Hepatocyte (in vitro differentiated cells): ENCODE results near the gene EFL1. TPM values are rescaled to one million over a fixed set of nuclear protein-coding genes. Genes with fewer than 3 reads are reported as not detected.

Source experiments
- DNase-seq: peaks from one replicate; pipeline ENCODE4 v3.0.0-alpha.2; 2016; ENCODE audit warnings: low spot score
- H2AFZ ChIP-seq: fragments of 200-600 bp; sonication (generic); 2 replicates; pipeline ENCODE4 v1.6.0; 2016; ENCODE audit warnings: antibody characterized with exemption, mild to moderate bottlenecking
- H3K27ac ChIP-seq: fragments of 200-600 bp; sonication (generic); 2 replicates; pipeline ENCODE4 v1.5.1; 2016; ENCODE audit warnings: mild to moderate bottlenecking
- H3K27me3 ChIP-seq: fragments of 200-600 bp; sonication (generic); 2 replicates; pipeline ENCODE4 v1.6.1; 2016
- H3K36me3 ChIP-seq: fragments of 200-600 bp; sonication (generic); replicated peaks from 2 replicates; pipeline ENCODE4 v1.5.1; 2016; ENCODE audit warnings: low read depth; ENCODE audit not compliant: insufficient read depth
- H3K4me1 ChIP-seq: fragments of 200-600 bp; sonication (generic); 2 replicates; pipeline ENCODE4 v1.5.1; 2016; ENCODE audit warnings: mild to moderate bottlenecking, moderate library complexity; ENCODE audit not compliant: insufficient read depth
- H3K4me2 ChIP-seq: fragments of 200-600 bp; sonication (generic); 2 replicates; pipeline ENCODE4 v1.6.0; 2016
- H3K4me3 ChIP-seq: fragments of 200-600 bp; sonication (generic); 2 replicates; pipeline ENCODE4 v1.5.1; 2016; ENCODE audit warnings: mild to moderate bottlenecking
- H3K79me2 ChIP-seq: fragments of 200-600 bp; sonication (generic); 2 replicates; pipeline ENCODE4 v1.6.0; 2017; ENCODE audit warnings: mild to moderate bottlenecking
- H3K9me2 ChIP-seq: fragments of 200-600 bp; sonication (generic); replicated peaks from 2 replicates; pipeline ENCODE4 v1.6.0; 2017; ENCODE audit warnings: mild to moderate bottlenecking; ENCODE audit not compliant: insufficient read depth
- H3K9me3 ChIP-seq: fragments of 200-600 bp; sonication (generic); 2 replicates; pipeline ENCODE4 v1.5.1; 2016; ENCODE audit warnings: low read depth, mild to moderate bottlenecking
- H4K20me1 ChIP-seq: fragments of 200-600 bp; sonication (generic); 2 replicates; pipeline ENCODE4 v1.6.0; 2016; ENCODE audit warnings: mild to moderate bottlenecking; ENCODE audit not compliant: insufficient read depth, poor library complexity, severe bottlenecking
- CTCF ChIP-seq: fragments of 200-600 bp; sonication (generic); IDR thresholded peaks from 2 replicates; pipeline ENCODE4 v1.5.1; 2016; ENCODE audit warnings: antibody characterized with exemption, mild to moderate bottlenecking; ENCODE audit not compliant: poor library complexity
- EZH2 ChIP-seq: fragments of 200-600 bp; sonication (generic); IDR thresholded peaks from 2 replicates; pipeline ENCODE4 v1.6.1; 2016; ENCODE audit warnings: antibody characterized with exemption, mild to moderate bottlenecking, borderline replicate concordance
- EZH2phosphoT487 ChIP-seq: fragments of 200-600 bp; sonication (generic); IDR thresholded peaks from one replicate; pipeline ENCODE4 v1.6.1; 2018; ENCODE audit warnings: antibody characterized with exemption, mild to moderate bottlenecking, low read depth, moderate library complexity; ENCODE audit not compliant: unreplicated experiment, severe bottlenecking
- WGBS: methylation state at CpG from one replicate; pipeline ENCODE4 v1.1.6; 2016; ENCODE audit warnings: low lambda C conversion rate; ENCODE audit errors: missing lambda C conversion rate; 5-methylcytosine and 5-hydroxymethylcytosine counted together
- polyA plus RNA-seq: library from polyadenylated mRNA; unstranded; fragments of >200 nt; fragmentation: Nextera tagmentation; extraction: Ambion mirVana; gene quantifications from 2 replicates; pipeline ENCODE4 v1.2.1, GENCODE V29; 2016
- total RNA-seq: library from RNA; depleted of rRNA; stranded (reverse); fragments of >200 nt; gene quantifications from 2 replicates; pipeline ENCODE4 v1.2.3, GENCODE V29; 2014

The EFL1 gene
- total and polyA plus RNA-seq, 2 experiments from 2014 or later, result 11.6 to 19.0 TPM

- WGBS, result 97% methylated on average over 44 of the region's 44 CpGs
- no peak for DNase-seq
- Histone ChIP-seq H3K27ac (no peak overlapping the region), H3K4me1 (no peaks in the 10 kb centered on the region), H2AFZ (no peak overlapping the region), H3K4me3 (no peak overlapping the region), H3K4me2 (no peak overlapping the region), H3K27me3 (no peaks in the 10 kb centered on the region), H3K9me3 (no peaks in the 10 kb centered on the region), H4K20me1 (no peaks in the 10 kb centered on the region), H3K36me3 (no peaks in the 10 kb centered on the region), H3K79me2 (no peaks in the 10 kb centered on the region), H3K9me2 (no peaks in the 10 kb centered on the region)
- no peak for TF ChIP-seq EZH2phosphoT487
Observed at GRCh38 chr15:82298520-82298919, 36.0 kb upstream of the EFL1 start.

GRCh38 chr15:82298032-82298431 is 35.5 kb upstream of the EFL1 start:
- Histone ChIP-seq H2AFZ (no peak overlapping the region), H4K20me1 (no peaks in the 10 kb centered on the region), H3K79me2 (no peaks in the 10 kb centered on the region), H3K4me1 (no peaks in the 10 kb centered on the region), H3K36me3 (no peaks in the 10 kb centered on the region), H3K9me2 (no peaks in the 10 kb centered on the region), H3K4me3 (no peak overlapping the region), H3K27ac (no peak overlapping the region), H3K27me3 (no peaks in the 10 kb centered on the region), H3K9me3 (no peaks in the 10 kb centered on the region), H3K4me2 (no peak overlapping the region)
- WGBS, result 98% methylated on average over 13 of the region's 13 CpGs
- no peak for TF ChIP-seq CTCF
- TF ChIP-seq EZH2, result no peak
- TF ChIP-seq EZH2phosphoT487, result no peak
- no peak for DNase-seq

- Histone ChIP-seq H3K79me2 (no peaks in the 10 kb centered on the region), H3K9me3 (no peaks in the 10 kb centered on the region), H3K4me1 (no peaks in the 10 kb centered on the region), H3K27ac (no peak overlapping the region), H3K4me2 (no peak overlapping the region), H2AFZ (no peak overlapping the region), H4K20me1 (no peaks in the 10 kb centered on the region), H3K9me2 (no peaks in the 10 kb centered on the region), H3K36me3 (no peaks in the 10 kb centered on the region), H3K4me3 (no peak overlapping the region), H3K27me3 (no peaks in the 10 kb centered on the region)
- 85% methylated on average over 5 of the region's 5 CpGs for WGBS
- TF ChIP-seq CTCF, result no peak
- no peak for TF ChIP-seq EZH2phosphoT487
- TF ChIP-seq EZH2, result no peak
- no peak for DNase-seq
Observed at GRCh38 chr15:82297546-82297945, 35.0 kb upstream of the EFL1 start.

- WGBS, result 62% methylated on average over 11 of the region's 11 CpGs
- H3K27ac ChIP-seq, result no peak overlapping the region
- H3K9me3 ChIP-seq, result no peaks in the 10 kb centered on the region
Observed at GRCh38 chr15:82294061-82294690, 31.6 kb upstream of the EFL1 start.

More at GRCh38 chr15:82294061-82294690, 31.6 kb upstream of the EFL1 start:
- H4K20me1 ChIP-seq, result no peaks in the 10 kb centered on the region
- no peaks in the 10 kb centered on the region for H3K27me3 ChIP-seq
- H3K4me3 ChIP-seq, result no peak overlapping the region
- no peaks in the 10 kb centered on the region for H3K79me2 ChIP-seq
- H3K36me3 ChIP-seq, result no peaks in the 10 kb centered on the region
- no peak for TF ChIP-seq EZH2
- TF ChIP-seq CTCF, result no peak
- TF ChIP-seq EZH2phosphoT487, result no peak
- H3K4me2 ChIP-seq, result no peak overlapping the region
- no peaks in the 10 kb centered on the region for H3K9me2 ChIP-seq
- no peaks in the 10 kb centered on the region for H3K4me1 ChIP-seq
- no peak overlapping the region for H2AFZ ChIP-seq
- no peak for DNase-seq
